Measurements from ENCODE around the gene ASPSCR1. TPM values are rescaled to one million over a fixed set of nuclear protein-coding genes. Genes with fewer than 3 reads are reported as not detected.

ASPSCR1 gene
- total and polyA plus RNA-seq, 2 of the 13 experiments (the other 11 are each of a cell fraction or from before 2014, with no cell fraction given) = 274 to 314 TPM

DNA sequence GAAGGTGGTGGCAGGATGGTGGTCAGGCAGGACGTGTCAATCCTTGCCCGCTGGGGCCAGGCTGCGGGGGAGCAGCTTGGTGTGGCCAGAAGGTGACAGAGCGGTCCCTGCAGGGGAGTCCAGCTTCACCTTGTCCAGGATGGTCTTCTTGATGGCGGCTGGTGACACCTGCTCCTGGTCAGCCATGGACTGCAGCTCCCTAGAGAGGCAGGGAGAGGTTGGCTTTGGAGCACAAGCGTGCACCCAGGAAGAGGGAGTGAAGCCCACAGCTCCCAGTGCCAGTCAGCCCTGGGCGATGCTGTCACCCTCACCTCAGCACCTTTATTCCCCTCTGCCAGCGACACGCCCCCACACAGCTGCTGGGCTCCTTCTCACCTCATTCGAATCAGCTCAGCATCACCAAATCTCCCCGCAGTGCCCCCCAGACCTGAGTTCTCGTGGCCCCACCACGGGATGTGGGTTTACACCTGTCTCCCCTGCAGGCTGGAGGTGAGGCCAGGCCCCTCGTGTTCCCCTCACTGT lies 44.2 kb upstream of the ASPSCR1 start (continued):
- TF ChIP-seq, protein P1, sequence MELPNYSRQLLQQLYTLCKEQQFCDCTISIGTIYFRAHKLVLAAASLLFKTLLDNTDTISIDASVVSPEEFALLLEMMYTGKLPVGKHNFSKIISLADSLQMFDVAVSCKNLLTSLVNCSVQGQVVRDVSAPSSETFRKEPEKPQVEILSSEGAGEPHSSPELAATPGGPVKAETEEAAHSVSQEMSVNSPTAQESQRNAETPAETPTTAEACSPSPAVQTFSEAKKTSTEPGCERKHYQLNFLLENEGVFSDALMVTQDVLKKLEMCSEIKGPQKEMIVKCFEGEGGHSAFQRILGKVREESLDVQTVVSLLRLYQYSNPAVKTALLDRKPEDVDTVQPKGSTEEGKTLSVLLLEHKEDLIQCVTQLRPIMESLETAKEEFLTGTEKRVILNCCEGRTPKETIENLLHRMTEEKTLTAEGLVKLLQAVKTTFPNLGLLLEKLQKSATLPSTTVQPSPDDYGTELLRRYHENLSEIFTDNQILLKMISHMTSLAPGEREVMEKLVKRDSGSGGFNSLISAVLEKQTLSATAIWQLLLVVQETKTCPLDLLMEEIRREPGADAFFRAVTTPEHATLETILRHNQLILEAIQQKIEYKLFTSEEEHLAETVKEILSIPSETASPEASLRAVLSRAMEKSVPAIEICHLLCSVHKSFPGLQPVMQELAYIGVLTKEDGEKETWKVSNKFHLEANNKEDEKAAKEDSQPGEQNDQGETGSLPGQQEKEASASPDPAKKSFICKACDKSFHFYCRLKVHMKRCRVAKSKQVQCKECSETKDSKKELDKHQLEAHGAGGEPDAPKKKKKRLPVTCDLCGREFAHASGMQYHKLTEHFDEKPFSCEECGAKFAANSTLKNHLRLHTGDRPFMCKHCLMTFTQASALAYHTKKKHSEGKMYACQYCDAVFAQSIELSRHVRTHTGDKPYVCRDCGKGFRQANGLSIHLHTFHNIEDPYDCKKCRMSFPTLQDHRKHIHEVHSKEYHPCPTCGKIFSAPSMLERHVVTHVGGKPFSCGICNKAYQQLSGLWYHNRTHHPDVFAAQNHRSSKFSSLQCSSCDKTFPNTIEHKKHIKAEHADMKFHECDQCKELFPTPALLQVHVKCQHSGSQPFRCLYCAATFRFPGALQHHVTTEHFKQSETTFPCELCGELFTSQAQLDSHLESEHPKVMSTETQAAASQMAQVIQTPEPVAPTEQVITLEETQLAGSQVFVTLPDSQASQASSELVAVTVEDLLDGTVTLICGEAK (IDR thresholded peaks at IDR 0.05) = no peak
- TF ChIP-seq, protein P1 (CRISPR knock-in tag; IDR thresholded peaks at IDR 0.05) = 0 out of 2 replicates have a peak, but pooled peaks have one; percentile 51
- 0 out of 2 replicates have a peak, but pooled peaks have one; percentile 47 for TF ChIP-seq ZNF430 (CRISPR knock-in tag; IDR thresholded peaks at IDR 0.05)
